Measurements from ENCODE around the gene PNPLA5.

Gene PNPLA5

DNA sequence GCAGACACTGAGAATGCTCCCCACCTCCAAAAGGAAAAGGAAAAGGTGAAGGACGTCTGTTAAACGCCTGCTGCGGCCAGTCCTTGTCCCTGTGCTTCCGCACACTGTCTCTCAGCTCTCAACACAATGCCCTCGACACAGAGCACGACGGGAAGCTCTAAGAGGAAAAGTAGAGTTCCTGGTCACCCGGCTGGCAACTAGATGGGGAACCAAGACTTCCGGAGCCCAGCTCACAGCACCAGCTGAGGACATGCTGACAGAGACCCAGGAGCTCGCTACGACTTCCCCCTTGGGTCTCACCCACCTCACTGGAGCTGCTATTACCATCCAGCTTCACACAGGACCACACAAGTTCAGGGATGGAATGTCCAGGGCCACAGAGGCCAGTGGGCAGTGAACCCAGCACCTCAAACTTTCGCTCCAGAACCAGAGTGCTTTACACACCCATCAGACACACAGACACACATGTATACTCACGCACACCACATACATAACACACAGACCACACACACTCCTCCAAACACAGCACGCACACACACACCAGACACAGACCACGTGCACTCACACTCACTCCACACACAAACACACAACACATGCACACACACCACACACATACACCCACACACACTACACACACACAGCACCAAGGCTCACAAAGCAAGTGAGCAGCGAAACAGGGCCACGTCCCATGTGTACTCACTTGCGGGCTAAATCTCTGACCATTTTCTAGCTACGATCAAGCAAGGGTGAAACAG, 39.1 kb downstream of the PNPLA5 start:
- no peak for DNase-seq

DNA sequence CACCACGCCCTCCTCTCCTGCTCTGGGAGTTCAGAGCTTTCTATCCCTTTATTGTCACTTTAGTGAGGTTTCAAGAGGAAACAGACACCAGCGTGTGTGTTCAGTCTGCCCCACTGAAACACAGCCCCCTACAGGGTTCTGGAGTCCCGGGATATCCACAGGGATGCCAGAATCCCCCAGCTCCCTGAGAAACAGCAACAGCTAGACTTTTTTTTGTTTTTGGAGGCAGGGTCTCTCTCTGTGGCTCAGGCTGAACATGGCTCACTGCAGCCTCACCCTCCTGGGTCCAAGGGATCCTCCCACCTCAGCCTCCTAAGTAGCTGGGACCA, 39.9 kb downstream of the PNPLA5 start:
- no peak for DNase-seq

DNA sequence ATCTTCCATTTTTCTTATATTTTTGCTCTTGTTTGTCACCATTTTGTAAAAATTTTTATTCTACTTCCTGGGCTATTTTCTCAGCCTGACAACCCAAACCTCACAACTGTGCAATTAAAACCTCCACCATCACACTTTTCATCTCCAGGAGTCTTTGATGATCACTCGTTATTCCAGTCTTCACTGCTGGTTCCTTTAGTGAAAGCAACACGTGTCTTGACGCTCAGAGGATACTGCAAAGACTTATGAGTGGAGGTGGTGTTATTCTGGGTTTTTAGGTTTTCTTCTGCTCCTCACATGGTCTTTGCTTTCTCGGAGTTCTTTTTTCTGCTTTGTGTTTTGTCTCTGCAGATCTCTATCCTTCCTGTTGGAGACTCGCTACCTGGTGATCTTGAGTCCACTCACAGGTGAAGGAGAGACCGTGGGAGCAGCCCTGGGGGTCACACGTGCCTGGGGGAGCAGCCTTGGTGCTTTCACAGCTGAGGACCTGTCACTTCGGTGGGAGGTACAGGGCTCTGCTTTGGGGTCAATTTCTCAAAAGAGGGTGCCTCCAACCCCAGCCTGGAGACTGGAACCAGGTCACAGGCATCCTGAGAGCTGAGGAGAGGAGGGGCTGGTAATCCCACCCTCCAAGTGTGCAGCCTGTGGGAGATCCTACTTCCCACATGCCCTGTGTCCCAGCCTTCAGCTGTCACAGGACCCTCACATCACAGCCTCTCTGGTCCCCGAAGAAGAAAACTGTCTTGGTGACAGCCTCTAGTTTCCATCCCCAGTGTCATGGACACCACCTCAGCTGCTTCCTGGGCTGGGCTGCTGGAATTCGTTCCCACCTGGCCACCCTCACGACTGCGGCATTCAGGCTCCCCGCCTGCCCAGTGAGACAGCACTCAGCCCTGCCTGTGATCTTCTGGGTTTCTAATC, 40.5 kb downstream of the PNPLA5 start:
- no peak for DNase-seq

DNA sequence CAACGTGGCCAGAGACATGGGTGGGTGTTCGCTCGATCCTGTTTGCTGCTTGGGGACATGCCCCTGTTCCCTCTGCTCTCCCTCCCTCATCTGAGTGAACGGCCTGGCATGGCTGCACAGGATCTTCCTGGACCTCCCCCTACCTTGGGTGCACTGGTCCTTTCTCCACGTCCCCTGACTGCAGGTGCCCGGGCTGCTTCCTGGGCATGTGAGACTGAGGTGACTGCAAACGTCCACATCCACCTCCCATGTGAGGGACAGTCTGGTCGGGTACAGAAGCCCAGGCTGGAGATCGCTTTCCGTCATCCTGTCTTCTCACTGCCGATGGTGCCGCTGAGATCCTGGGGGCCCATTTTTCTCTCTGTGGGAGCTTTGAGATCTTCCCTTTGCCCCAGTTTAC, 41.3 kb downstream of the PNPLA5 start:
- no peak for DNase-seq

DNA sequence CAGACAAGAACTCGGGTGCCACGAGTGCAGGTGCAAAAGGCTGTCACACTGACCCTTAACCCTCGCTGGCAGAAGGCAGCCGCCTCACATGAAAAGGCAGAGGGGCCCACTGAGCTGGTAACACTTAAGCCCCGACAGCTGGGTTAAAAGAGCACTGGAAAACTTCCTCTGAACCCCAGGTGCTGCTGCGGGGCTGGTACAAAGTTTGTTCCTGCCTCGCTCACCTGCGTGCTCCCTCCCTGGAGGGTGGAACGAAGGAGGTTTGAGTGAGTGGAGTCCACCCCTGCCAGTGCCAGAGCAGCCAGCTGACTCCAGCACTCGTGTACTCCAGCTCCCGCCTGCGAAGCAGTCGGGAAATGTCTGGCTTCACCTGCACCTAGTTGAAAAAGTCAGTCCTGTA, 42.1 kb downstream of the PNPLA5 start:
- no peak for DNase-seq

DNA sequence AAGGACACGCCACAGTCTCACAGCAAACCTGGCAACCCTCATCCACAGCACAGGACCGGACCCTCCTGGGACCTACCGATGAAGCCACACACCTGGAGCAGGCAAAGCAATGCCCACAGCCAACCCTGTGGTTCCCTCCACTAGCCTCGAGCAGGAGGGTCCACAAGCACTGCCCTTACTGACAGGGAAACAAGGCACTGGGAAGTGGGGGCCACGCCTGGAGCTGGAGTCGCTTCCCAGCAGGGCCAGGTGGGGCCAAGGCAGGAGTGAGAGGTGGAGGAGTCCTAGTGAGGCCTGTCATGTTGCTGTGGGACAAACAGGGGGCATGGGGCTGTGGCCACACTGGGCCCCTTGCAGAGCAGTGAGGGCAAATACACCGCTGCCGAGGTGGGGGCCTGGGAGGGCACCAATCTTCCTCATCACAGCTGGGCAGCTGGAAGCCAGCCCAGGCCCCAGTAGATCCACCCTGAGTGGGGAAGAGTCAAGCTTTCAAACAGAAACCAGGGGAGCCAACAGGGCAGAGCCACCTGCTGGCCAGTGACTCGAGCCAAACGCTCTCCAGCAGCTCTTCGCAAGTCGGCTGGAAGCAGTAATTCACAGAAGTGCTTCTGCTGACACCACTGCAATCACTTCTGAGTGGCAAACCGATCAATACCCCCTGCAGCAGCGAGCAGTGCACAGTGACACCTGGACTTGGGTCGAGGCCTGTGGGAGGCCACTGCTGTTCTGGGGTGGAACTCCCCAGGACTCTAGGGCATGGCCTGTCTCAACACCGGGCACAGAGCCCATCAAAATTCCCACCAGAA, 43.2 kb downstream of the PNPLA5 start:
- no peak for DNase-seq

DNA sequence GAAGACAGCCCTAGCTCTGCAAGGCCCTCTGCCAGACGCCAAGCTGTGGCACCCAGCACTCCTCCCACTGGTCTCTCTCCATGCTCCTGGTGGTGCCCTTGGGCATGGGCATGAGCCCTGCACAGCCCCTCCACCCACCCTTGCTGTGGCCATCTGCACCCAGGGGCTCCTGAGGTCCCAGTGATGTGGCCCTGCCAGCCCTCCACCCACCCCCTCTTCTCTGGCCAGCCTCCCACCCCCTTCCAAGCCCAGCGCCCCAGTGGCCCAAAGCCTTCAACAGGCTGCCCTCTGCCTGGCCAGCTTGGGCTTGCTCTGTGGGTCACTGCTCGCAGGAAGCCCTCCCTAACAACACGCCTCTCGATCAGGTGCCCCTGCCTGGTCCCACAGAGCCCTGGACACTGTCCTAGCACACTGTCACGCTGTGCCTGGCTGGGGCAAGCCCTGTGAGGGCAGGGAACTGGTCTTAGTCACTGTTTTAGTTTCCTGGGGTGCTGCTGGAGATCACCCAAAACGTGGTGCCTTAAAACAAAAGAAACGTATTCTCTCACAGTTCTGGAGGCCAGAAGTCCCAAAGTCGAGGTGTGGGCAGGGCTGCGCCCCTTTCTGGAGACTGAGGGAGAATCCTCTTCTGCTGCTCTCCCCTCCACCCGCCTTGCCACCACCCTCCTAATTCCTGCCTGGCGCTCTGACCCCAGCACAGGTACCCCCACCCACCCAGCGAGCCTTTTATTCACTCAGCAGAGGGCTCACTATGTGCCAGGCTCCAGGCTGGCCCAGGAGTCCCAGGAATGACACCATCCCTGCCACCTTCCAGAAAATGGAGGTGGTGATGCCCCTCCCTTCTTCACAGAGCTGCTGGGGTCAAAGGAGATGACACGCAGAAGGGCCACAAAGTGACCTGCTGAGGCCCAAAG, 44.2 kb downstream of the PNPLA5 start:
- DNase-seq = no peak

DNA sequence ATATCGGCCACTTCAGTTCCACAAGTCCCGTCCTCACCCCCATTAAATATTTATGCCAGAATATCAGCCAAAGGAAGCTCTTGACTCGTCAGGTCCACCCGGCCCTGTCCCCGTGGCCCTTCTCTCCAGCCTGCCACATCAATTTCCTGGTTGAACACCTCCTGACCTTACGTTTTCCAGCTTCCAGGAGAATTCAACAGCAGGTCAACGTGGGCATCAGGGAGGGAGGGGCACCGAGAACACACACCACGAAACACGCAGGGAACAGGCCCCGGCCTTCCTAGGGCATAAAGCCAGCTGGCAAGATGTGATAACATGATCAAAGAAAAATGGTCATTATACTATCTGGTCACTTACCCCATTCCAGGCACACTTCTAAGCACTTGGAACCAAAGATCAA, 44.8 kb downstream of the PNPLA5 start:
- DNase-seq = no peak

DNA sequence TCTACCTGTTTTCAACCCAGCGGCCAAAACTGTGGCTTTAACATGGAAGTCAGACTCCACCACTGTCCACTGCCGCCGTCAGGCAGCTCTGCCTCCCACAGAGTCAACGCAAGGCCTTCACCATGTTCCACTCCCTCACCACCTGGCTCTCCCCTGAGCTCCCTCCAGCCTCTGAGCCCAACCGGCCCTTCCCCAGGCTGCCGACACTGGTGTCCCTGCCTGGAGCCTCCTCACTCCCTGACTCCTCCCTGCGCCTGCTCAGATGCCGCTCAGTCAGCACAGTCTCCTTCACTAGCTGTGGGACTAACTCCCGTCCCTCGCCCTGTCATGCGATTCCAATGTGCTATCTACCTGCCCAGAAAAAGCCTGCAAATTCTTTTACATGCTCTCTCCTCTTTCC, 45.8 kb downstream of the PNPLA5 start:
- no peak for DNase-seq

DNA sequence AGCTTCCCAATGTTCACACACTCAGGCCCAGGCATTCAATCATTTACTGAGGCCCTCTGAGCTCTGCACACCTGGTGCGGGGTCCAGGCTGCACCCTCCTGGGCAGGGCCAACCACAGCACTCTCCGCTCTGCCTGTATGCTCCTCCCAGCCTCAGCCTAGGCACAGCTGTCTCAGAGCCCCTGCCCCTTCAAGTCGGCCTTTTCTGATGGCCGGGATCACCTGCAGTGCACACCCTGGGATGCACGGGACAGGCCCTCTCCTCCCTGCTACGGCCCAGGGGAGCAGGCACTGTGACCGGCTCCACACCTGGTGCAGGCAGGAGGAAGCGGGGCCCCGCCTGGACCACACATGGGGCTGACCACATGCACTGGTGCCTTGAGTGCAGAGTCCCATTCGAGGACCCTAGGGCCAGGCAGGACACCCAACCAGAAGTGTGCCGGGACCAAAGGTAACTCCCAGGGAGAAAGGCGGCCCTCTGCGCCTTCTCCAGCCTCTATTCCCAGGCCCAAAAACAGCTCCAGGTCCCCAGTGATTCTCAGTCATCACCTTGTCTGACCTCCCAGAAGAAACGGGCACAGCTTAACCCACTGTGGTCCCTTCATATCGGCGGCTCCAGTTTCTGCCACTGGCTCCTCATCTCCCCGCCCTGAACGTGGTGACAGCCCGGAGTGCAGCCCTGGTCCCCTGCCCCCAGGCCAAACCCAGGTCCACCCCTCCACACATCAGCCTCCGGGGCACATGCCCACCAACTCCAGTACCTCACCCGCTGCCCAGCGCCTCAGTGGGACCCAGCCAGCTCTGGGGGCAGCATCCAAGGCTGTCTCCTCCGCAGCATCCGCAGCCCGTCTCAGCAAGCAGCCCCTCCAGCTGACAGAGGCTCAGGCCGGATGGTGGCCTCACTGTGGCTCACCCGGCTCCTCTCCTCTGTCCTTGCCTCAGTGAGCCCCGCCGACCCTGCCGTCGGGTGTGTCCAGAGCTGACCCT, 47.0 kb downstream of the PNPLA5 start:
- no peak for DNase-seq

DNA sequence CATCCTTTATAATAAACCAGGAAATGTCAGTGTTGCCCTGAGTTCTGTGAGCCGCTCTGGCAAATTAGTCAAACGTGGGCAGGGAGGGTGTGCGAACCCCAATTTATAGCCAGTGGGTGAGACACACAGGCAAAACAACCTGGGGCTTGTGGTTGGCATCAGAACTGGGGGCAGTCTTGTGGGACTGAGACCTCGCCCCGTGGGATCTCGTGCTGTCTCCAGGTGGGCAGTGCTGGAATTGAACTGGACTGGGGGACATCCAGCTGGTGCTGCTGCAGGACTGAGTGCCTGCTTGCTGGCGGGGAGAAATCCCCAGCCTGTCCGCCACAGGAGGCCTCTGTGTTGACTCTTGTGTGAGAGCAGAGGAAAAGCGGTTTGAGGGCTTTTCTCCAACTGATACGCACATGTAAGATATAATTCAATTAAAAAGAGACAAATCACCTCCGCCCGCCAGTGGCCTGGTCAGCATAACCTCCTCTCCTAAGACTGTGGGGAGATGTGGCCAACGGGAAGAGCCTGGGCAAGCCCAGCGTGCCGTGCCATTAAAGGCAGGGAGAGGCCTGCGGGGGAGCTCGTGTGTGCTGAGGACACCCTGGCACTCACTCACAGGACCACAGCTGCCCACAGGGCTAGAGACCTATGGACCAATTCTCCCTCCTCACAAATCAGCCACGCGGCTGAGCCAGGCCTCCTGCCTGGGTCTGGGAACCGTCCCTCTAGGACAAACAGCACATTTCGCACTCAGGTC, 47.9 kb downstream of the PNPLA5 start:
- DNase-seq = no peak

DNA sequence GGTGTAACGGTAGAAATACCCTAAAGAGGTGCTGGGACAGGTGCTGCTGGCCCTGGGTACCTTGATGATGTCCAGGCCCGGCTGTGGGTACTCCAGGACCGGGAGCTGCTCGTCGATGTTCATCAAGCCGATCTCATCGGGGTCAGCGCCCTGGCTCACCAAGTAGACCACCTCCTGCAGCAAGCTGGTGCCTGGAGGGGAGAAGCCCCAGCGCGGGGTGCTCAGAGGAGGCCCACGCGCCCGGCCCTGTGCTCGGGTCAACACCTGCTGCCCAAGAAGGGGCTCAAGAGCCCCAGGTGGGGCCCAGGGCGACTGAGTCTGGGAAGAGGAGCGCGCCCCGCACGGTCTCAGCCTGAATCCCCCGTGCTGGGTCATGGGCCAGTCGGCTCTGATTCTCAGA, 50.1 kb downstream of the PNPLA5 start:
- no peak for DNase-seq

DNA sequence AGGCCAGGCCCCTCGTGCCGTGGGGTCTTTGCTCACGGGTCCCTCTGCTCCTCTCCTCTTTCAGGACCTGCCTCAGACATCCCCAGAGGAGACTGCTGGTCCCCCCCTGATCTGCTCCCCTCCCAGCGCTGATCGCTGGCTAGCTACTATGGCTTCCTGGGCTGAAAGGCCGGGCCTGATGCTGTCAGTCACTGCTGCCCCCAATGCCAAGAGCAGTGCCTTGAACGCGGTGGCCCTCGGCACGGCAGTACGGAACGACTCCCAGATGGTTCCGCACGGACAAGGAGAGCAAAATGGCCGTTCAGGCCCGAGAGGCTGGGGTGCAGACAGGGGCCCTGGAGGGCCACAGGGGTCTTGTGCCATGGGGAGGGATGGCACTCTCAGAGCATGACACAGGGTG, 51.0 kb downstream of the PNPLA5 start:
- DNase-seq = no peak

DNA sequence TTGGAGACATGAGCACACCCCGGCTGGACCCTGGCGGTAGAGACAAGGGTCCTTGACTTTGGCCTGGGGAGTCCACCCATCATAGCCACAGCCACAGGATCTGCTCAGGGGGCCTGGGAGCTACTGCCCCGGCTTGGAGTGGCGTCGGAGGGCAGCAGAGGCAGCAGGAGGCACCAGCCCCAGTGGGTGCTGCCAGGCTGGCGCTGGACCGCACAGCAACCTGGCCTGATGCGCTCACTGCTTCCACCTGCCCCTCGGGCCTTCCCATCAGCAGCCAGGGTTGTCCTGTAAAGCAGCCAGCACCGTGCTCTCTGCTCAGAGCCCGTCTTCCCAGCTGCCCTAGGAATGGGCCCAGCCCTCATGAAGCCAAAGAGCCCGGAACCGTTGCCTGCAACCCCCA, 51.4 kb downstream of the PNPLA5 start:
- DNase-seq = no peak

DNA sequence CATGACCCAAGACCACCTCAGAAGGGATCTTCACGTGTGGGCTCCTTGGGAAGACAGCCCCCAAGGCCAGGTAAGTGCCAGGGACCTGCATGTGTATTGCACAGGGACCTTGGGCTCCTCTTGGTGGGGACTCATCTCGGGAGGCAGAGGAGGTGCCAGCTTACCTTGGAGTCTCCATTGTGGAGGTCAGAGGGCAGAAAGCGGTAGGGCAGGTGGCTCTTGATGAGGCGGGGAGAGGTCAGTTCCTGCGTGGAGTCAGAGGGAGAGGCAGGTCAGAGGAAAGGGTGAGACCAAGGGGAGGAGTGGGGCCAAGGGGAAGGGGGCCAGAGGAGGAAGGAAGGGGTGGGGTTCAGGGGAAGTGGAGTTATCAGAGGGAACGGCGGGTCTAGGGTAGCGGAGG, 52.0 kb downstream of the PNPLA5 start:
- DNase-seq = no peak

DNA sequence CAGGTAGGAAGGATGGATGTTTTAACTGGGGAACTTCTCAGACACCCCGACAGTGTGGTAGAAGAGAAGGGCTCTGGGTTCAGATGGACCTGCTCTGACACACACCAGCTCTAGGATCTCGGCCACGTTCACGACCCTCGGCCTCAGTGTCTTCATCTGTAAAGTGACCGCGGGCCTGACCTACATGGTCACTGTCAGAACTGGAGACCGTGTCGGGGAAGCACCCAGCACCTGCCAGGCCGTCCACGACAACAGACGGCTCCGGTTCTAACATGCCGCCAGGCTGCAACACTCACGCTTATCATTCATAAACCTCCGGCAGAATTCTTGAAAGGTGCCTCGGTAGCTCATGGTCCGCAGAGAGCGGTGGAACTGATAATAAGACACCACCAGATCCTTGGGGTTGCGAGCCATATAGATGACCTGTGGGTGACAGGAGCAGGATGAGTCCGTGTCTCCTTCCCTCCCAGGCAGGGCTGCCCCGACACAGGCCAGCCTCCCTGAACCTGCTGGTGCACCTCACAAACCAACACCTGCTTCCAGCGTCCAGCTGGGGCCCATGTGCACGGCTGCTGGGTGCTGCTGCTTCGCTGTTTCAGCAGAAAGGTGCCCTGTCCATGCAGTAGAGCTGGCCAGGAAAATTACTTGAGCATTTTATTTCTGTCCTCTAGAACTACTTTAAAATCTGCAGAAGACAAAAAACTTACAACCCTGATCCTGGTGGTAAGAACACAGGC, 53.1 kb downstream of the PNPLA5 start:
- no peak for DNase-seq

DNA sequence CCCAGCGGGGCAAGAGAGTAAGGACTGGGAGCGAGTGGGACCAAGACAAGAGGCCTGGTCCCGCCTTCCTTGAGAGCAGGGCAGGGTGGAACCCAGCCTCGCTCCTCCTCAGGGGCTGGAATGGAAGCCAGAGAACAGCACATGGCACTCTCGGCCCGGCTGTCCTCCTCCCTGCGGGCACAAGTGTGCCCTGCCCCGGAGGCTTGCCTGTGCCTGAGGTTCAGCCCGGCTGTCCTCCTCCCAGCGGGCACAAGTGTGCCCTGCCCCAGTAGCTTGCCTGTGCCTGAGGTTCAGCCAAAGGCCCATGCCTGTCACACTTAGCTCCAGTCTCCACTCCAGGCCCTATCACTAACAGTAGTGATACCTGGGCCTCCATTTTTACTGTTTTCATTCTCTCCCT, 53.7 kb downstream of the PNPLA5 start:
- no peak for DNase-seq

DNA sequence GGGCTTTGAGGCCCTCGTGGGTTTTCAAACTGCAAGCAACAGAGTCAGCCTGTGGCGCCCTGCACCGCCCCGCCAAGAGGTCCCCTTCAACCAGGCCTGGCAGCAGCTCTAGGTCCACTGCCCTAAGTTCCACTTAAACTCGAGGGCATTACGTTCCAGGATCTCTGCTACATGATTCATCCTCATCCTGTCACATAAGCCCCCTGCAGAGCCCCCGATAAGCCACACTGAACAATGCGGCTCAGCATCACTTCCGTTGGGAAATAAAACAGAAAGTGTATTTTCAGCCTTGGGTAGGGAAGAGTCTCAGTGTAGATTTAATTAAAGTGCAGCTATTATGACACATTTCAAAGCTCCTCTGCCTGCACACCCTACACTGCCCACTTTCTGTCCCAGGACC, 54.1 kb downstream of the PNPLA5 start:
- DNase-seq = no peak

DNA sequence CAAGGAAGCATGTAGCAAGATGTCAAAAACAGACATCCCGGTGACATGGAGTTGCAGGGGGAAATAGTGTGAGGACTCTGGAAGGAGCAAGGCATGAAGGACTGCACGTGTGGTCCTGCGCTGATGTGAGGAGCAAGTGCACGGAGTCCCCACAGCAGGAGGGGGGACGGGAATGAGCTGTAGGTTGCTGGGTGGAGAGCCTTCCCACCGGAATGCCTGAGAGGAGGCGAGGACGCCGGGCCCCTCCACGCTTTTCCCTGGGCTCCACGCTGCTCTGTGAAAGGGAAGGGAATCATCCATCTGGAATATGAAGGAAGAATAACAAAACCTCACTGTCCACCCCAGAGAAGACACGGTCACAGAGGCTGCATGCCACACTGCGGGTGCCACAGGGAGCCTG, 56.1 kb downstream of the PNPLA5 start:
- DNase-seq = no peak

DNA sequence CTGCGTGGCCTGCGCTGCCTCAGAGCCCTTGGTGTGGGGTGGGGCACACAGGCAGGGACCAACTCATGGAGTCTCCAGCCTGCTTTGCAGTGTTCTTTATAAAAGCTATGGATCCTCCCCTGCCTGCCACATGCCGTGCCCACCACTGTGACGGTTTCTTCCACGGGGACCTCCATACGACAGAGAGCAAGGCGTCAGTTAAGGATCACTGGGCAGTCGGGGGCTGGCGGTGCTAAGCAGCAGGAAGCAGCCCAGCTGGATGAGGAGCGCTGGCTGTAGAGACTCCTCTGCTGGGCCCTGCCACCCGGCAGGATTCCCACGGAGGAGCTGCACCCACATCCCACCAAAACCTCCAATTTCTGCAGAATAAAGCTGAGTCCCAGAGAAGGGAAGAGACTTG, 56.6 kb downstream of the PNPLA5 start:
- DNase-seq = no peak
